ENCODE data around the gene ACO2. TPM values are rescaled to one million over a fixed set of nuclear protein-coding genes. Genes with fewer than 3 reads are reported as not detected.
A peak's percentile ranks its signal among the peaks of the same experiment; 100 is the strongest.

The ACO2 gene
- total RNA-seq, 6 experiments from 2014 or later: 72.3 to 87.4 (median 78.7) TPM

DNA sequence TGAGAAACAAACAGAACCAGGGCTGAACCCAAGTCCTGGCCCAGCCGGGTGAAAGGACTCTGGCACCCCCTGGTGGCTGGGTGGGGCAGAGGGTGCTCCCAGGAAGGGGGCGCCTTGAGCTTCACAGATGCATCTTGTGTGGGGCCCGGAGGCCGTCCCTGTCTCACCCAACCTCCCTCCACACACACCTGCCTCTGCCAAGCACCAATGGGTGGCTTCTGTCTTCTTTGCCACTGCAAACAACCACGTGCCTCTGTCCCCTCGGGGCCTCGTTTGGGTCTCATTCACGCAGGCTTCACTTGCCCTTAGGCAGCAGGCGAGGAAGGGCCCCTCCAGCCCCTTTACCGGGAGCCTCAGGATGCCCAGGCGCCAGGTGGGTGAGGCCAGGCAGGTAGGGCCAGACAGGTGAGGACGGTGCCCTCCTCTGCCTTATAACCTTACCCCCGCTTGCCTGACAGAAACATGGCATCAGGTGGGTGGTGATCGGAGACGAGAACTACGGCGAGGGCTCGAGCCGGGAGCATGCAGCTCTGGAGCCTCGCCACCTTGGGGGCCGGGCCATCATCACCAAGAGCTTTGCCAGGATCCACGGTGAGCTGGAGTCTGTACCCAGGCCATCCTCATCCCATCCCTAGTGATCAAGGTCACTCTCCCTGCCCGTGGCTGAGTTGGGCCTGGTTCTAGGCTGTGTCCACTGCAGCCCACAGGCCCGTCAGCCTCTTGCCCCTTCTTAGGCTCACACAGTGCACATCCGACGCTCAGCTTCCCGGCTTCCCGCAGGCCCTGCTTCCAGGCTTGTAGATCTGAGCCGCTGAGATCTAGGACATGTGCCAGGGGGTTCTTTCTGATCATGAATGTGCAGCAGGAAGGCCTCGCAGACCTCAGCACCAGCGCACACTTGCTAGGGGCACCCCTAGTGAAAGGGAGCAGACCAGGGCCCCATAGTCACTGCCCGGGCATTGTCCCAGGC, 58.2 kb downstream of the ACO2 start:
- Mint-ChIP-seq H3K27ac (peak overlapping the region; percentile 60), H3K4me3 (no peak overlapping the region; the same call in 1 of the 2 replicates)

DNA sequence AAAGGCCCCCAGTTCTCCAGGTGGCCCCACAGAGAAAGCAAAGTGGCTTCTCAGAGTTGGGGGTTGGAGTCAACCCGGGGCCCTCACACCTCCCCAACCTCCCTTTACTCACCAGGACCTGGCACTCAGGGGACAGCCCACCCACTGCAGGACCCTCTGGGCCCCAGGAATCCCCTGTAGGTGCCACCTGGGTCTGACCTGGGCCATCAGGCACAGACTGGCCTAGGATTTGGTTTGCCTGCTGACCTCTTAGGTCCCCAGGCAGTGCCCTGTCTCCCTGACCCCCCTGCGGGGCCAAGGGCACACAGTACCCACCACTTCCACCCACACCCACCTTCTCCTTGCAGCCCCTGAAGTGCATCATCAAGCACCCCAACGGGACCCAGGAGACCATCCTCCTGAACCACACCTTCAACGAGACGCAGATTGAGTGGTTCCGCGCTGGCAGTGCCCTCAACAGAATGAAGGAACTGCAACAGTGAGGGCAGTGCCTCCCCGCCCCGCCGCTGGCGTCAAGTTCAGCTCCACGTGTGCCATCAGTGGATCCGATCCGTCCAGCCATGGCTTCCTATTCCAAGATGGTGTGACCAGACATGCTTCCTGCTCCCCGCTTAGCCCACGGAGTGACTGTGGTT, 59.3 kb downstream of the ACO2 start:
- peak overlapping the region; percentile 6; the same call in 1 of the 2 replicates for H3K27ac Mint-ChIP-seq
- TF ChIP-seq, protein P1, sequence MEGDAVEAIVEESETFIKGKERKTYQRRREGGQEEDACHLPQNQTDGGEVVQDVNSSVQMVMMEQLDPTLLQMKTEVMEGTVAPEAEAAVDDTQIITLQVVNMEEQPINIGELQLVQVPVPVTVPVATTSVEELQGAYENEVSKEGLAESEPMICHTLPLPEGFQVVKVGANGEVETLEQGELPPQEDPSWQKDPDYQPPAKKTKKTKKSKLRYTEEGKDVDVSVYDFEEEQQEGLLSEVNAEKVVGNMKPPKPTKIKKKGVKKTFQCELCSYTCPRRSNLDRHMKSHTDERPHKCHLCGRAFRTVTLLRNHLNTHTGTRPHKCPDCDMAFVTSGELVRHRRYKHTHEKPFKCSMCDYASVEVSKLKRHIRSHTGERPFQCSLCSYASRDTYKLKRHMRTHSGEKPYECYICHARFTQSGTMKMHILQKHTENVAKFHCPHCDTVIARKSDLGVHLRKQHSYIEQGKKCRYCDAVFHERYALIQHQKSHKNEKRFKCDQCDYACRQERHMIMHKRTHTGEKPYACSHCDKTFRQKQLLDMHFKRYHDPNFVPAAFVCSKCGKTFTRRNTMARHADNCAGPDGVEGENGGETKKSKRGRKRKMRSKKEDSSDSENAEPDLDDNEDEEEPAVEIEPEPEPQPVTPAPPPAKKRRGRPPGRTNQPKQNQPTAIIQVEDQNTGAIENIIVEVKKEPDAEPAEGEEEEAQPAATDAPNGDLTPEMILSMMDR (IDR thresholded peaks at IDR 0.05): no peak
- DNase-seq: no peak
- peaks cover 11% of the 10 kb centered on the region for H3K4me1 Mint-ChIP-seq (ENCODE audit: low read depth)
- H3K4me3 Mint-ChIP-seq: no peak overlapping the region
- peaks cover 29% of the 10 kb centered on the region for H3K27me3 Mint-ChIP-seq (ENCODE audit: insufficient read depth)
- H3K36me3 Mint-ChIP-seq (ENCODE audit: low read depth): peaks cover 6% of the 10 kb centered on the region; the same call in 1 of the 2 replicates
- H3K9me3 Mint-ChIP-seq: no peaks in the 10 kb centered on the region

More for the DNA sequence above, 58.2 kb downstream of the ACO2 start:
- TF ChIP-seq, protein P1 (IDR thresholded peaks at IDR 0.05): peak; percentile 95
- Mint-ChIP-seq H3K27me3 (ENCODE audit: insufficient read depth) (peaks cover 31% of the 10 kb centered on the region), H3K36me3 (ENCODE audit: low read depth) (peaks cover 6% of the 10 kb centered on the region; the same call in 1 of the 2 replicates), H3K4me1 (ENCODE audit: low read depth) (peaks cover 11% of the 10 kb centered on the region), H3K9me3 (no peaks in the 10 kb centered on the region)
- DNase-seq: no peak

DNA sequence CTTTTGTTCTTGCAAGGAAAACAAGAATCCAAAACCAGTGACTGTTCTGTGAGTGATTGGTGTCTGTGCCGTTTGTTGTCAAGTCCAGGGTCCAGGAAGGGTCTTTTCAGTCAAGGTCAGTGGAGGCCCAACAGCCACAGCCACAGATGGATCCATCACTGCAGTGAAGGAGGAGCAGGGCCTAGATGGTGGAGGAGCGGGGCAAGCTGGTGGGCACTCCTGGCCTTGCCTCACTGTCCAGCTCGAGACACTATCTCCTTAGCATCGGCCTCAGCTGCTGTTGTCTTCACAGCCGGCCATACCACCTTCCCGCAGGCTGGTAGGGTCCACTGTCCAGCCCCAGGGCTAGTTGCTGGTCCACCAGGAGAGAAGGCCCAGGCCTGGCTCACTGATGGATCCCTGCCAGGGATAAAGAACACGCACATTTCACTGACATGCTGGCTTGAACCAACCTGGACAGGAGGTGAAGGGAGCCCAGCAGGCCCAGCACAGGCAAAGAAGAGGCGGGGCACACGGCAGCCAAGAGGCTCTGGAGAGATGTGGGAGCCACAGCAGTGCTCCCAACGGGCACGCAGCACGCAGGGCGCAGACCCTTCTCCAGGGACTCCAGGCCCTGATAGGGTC, 60.1 kb downstream of the ACO2 start:
- H3K27ac Mint-ChIP-seq: peak overlapping the region; percentile 6

DNA sequence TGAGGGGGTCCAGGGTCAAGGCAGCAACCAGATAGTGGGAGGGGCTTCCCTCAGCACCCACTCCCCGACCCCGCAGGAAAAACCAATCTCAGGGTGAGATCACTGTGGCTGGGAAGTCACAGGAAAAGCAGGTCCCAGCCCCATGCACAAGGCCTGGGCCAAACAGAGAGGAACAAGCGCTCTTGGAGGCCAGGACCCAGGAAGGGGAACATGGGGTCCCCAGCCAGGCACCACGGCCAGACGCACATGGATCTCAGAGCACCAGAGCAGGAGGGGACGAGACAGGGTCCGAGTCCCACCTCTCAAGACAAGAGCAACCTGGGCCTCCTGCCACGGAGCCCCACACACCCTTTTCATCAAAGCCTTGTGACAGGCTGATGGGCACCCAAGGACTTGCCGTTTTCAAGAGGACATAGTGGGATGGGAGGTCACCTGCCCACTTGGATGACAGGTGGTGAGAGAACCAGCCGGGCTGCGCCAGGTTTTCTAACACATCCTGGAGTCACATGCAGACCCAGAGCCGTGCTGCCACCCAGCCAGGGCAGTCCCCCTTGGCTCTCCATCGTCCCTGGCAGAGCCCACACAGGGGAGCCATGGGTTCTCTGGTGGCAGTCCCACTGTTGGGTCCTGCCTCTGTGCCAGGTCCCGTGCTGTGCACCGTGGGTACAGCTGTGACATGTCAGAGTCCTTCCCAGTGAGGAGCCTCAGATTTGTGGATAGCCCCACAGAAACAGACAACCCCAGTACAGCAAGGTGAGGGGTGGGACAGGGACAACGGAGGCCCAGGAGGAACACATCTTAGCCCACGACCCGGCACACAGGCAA, 62.2 kb downstream of the ACO2 start:
- Mint-ChIP-seq H3K27me3 (ENCODE audit: insufficient read depth) (peaks cover 18% of the 10 kb centered on the region), H3K9me3 (no peaks in the 10 kb centered on the region), H3K36me3 (ENCODE audit: low read depth) (peaks cover 12% of the 10 kb centered on the region), H3K4me1 (ENCODE audit: low read depth) (no peaks in the 10 kb centered on the region; the same call in 1 of the 2 replicates), H3K27ac (no peak overlapping the region), H3K4me3 (no peak overlapping the region)
- no peak for DNase-seq
- TF ChIP-seq, protein P1 (IDR thresholded peaks at IDR 0.05): no peak

More for the DNA sequence above, 60.1 kb downstream of the ACO2 start:
- peaks cover 7% of the 10 kb centered on the region for H3K4me1 Mint-ChIP-seq (ENCODE audit: low read depth)
- peaks cover 29% of the 10 kb centered on the region for H3K27me3 Mint-ChIP-seq (ENCODE audit: insufficient read depth)
- H3K4me3 Mint-ChIP-seq: no peak overlapping the region
- H3K9me3 Mint-ChIP-seq: no peaks in the 10 kb centered on the region
- TF ChIP-seq, protein P1 (IDR thresholded peaks at IDR 0.05): no peak
- peaks cover 6% of the 10 kb centered on the region; the same call in 1 of the 2 replicates for H3K36me3 Mint-ChIP-seq (ENCODE audit: low read depth)
- no peak for DNase-seq

All from HFFc6 (cell line).